GM18868 (cell line): ENCODE measurements around the gene SESTD1.
"Not testable (repeated sequence)": the region's sequence is repeated elsewhere in the genome, so short reads cannot be mapped to it uniquely, and the experiment has no call there.

Experiments used
- ATAC-seq: cut with Tn5 transposase; IDR thresholded peaks from one replicate; pipeline ENCODE4 v1.9.1; 2021; ENCODE audit warnings: mild to moderate bottlenecking, moderate library complexity; ENCODE audit not compliant: unreplicated experiment

The SESTD1 gene

GRCh38 chr2:179239838-179240237, 24.8 kb downstream of the SESTD1 start:
- no peak for ATAC-seq

- ATAC-seq = peak; percentile 93
These were observed 25.4 kb downstream of the SESTD1 start for GRCh38 chr2:179239195-179239594.

- no peak for ATAC-seq
These were observed 26.6 kb downstream of the SESTD1 start for GRCh38 chr2:179238027-179238426.

- ATAC-seq = no peak
These were observed 27.3 kb downstream of the SESTD1 start for GRCh38 chr2:179237209-179237946.

GRCh38 chr2:179235463-179236108, 29.0 kb downstream of the SESTD1 start:
- no peak for ATAC-seq

- ATAC-seq = no peak
These were observed 29.9 kb downstream of the SESTD1 start for GRCh38 chr2:179234658-179235240.

GRCh38 chr2:179233626-179234430, 30.8 kb downstream of the SESTD1 start:
- no peak for ATAC-seq

GRCh38 chr2:179233083-179233490, 31.5 kb downstream of the SESTD1 start:
- ATAC-seq = no peak

- ATAC-seq = no peak
These were observed 37.7 kb downstream of the SESTD1 start for GRCh38 chr2:179226961-179227259.

GRCh38 chr2:179226203-179226960, 38.2 kb downstream of the SESTD1 start:
- ATAC-seq = no peak

GRCh38 chr2:179224361-179224760, 40.3 kb downstream of the SESTD1 start:
- no peak for ATAC-seq

GRCh38 chr2:179222076-179222475, 42.6 kb downstream of the SESTD1 start:
- ATAC-seq = no peak

GRCh38 chr2:179218848-179219594, 45.6 kb downstream of the SESTD1 start:
- peak; percentile 96 for ATAC-seq

GRCh38 chr2:179214671-179215070, 50.0 kb downstream of the SESTD1 start:
- not testable (repeated sequence) for ATAC-seq

GRCh38 chr2:179211355-179211754, 53.3 kb downstream of the SESTD1 start:
- no peak for ATAC-seq

- ATAC-seq = not testable (repeated sequence)
These were observed 56.4 kb downstream of the SESTD1 start for GRCh38 chr2:179208277-179208676.

GRCh38 chr2:179207047-179207446, 57.6 kb downstream of the SESTD1 start:
- no peak for ATAC-seq

- ATAC-seq = no peak
These were observed 62.8 kb downstream of the SESTD1 start for GRCh38 chr2:179201869-179202268.

- not testable (repeated sequence) for ATAC-seq
These were observed 68.6 kb downstream of the SESTD1 start for GRCh38 chr2:179195926-179196590.
